NCI-H187 treated with DMSO at 0.1 percent for 48 hours (cell line): ENCODE measurements around the gene CD44.

Experiments
- DNase-seq: peaks from one replicate; lab custom pipeline; 2025; lab: John Stamatoyannopoulos, UW

The CD44 gene

DNA sequence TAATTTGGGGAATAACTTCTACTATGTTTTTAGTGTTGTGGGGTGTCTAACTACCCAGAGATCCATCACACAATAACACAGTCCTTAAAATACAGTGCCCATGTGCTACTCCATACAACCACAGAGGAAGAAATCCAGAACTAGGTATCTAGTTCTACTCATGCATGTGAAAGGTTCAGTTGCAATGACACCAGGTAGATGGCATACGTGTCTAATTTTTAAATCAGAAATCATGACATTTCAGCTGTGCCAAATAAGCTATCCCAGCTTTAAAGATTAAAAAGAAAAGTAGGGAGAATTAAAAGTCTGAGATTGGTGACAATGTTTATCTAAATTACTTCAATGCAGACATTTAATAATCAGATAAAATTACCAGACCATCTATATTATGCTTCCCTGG lies 122.2 kb downstream of the CD44 start:
- no peak for DNase-seq

DNA sequence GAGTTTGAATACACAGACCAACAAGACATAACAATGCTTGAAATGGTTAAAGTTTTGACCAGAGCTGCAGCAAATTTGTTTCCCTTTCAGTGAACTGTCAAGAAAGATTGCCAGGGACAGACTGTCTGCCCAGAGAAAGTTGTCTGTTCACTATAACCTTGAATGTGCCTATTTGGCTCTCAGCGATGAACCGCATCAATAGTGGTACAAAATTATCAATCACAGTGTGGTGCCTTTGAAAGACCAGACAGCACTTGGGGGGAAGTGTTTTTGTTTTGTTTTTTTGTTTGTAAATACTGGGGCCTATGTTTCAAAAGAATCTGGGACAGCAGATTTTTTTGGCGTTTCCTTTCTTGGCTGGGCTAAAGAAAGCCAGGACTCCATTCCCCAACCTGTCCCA lies 123.1 kb downstream of the CD44 start:
- no peak for DNase-seq

DNA sequence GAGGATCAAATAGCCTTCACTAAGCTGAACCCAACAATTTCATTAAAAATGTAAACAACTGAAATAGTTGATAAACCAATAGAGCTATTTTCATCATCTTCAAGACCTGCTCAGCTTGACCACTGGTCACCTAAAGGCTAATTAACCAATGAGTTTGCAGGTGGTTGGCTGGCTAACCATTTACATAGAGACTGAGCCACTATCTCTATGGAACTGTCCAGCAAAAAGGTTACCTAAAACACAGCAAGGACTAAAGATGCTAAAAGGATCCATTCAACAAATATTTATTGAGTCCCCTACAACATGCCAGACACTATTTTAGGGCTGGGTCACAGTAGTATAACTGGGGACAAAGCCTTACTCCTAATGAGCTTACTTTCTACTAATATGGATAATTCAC lies 123.8 kb downstream of the CD44 start:
- DNase-seq: no peak

DNA sequence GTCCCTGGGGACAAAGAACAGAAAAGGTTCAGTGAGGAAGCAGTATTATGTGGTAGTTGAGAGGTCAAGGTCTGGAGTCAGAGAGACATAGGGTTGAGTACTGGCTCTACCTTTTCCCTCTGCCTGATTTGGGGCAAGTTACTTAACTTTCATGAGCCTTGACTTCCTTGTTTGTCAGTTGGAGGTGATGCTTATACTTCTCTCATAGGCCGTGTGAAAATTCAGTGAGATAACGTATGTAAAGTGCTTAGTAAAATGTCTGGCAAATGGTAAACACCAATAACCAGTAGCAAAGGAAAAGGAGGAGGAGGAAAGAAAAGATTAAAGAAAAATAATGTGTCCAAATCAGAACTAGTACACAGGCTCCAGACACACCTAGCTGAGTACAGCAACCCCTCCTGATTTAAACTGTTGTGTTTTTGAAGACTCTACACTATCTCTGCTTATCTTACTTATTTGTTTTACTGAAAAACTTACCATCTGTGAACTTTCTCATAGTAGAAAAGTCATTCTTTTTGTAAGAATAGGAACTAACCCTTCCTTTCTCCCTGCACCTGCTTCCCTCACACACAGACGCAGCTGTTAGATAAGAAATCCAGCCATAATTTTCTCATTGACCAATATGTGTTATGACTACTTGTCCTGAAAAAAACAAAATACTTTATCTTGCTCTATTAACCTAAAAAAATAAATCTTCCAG lies 126.9 kb downstream of the CD44 start:
- no peak for DNase-seq

DNA sequence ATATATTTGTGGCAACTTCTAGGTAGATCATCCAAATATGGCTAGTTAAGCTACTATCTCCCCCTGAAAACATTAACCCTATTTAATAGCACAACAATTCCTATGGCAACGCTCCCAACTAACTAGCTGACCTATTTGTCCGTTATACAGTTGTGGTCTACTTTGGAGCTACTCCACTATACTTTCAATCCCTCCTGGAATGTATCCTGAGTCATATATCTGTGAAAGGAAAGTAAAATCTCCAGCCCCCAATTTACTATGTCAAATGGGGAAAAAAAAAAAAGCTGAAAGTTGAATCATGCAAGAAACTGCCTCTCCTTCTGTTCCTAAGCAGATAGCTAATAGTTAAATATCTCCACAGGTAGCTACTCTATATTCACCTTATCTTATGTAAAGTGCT lies 128.5 kb downstream of the CD44 start:
- DNase-seq: no peak

DNA sequence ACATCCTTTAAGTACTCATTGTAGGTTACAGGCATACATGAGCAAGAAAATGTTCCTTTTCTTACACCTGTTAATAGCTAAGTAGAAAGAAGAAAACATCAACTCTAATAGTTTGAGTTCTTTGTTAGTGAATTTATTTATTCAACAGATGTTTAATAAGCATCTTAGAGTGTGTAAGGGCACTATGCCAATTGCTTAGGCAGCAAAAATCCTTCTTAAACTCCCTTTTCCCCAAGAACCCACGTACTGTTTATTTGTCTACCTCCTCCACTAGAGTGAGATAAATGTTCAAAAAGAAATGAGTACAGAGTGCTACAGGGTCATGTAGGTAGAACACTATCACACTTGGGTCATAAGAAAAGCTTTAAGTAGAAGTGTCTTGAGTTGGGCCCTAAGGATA lies 131.4 kb downstream of the CD44 start:
- DNase-seq: no peak

DNA sequence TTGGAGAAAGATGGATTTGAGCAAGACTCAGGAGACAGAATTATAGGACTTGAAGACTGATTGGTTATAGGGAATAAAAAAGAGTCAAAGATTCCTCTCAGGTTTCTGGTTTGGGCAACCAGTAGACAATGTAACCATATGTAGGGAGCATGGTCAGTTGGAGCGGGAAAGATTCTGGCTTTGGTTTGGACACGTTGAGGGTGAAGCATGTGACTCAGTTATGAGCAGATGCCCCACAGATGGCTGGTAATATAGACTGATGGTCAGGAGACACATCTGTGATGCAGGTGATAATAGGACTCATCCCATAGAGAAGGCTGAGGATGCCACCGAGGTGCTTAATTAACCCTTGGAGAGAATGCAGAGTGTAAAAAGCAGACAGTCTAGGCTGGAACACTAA lies 132.1 kb downstream of the CD44 start:
- DNase-seq: no peak

DNA sequence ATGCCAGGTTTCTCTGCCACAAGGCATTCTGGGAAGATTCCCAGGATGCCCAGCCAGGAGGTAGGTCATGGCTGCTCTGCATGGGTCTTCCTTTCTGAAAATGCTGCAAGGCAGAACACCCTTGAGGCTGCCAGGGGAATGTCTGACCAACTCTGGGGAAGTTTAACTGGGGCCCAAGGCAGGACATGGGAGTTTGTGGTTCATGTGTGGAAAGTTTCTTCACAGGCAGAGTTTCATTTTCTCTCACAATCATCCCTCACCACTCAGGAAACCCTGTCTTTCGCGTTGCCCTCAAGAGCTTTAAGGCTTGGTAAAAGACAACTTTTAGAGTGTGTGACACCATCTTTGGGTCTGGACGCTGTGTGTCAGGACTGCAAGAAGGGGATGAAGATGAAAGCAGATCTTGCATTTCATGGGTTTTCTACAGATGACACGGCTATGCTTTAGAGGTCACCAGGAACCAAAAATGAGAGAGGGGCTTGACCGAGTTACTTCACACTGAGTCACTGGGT lies 133.5 kb downstream of the CD44 start:
- no peak for DNase-seq

DNA sequence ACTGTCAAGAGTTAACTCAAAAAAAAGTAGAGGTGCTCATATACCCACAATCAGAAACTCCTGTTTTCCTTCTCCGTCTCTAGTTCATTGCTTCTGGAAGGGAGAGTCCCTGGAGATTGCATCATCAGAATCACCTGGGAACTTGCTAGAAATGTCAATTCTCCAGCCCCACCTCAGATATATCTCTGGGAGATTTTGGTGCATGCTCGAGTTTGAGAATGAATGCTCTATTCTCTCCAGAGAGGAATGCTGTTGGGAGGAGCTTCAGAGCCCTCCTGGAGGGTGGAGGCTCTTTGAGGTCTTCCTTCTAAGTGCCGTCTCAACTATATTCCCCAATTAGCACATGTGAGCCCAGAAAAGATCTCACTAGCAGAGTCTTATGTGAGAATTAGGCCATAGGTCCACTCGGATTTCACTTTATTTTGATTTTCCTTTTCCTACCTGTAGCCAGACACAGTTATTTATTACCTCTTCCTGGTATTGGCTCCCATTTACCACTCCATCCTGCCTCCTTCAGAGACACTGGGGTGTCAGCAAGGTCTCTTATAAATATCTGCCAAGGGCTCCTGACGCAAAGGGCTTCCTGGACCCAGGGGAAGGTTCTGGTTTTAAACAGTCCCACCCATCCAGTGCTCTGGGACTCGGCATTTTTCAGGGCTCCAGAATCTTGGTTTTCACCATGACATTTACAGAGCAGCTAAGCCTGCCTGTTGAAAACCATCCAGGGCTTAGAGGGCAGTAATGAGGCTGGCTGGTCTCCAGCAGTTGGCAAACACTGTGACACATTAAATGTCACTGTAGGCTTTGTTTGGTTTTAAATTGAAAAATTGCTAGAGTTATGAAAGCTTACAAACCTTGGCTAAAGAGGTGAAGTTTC lies 136.2 kb downstream of the CD44 start:
- no peak for DNase-seq

DNA sequence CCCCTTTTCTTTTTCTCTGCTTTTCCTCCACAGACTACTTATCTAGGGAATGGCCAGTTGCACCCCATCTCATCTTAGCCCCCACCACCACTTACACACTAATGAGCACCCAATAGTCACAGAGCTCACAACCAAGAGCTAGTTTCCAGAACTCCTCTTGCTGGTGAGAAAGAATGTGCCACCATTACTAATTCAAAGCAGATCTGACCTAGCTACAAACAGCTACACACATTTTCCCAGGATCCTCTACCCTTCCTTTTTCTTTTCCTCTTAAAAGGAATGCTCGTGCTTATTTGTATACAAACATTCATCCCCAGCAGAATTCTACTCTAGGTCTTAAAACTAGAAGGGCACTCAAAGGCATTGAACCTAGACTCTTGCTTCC lies 136.8 kb downstream of the CD44 start:
- DNase-seq: no peak

DNA sequence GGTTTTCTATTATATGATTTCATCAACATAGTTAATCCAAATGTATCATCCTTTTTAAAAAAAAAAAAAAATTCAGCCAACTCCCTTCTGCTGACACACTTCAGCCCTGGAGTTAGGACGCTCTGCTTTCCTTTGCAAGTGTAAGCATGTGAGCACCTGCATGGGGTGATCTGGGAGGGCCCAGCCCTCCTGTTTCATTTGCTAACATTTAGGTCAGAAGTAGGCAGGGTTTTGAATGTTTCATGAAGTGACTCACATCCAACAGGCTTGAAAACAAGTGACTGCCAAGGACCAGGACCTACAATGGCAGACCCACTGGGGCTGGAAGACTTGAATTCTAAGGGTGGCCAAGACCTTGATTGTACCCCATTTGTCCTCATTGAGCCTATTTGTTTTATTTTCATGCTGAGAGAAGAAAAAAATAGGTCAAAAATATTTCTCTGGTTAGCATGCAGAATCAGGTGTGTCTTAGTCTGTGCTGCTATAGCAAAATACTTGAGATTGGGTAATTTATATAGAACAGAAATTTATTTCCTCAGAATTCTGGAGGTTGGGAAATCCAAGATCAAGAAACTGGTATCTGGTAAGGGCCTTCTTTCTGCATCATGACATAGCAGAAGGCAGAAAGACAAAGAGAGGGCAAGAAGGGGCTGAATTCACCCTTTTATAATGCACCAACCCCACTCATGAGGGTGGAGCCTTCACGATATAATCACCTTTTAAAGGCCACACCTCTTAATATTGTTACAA lies 137.6 kb downstream of the CD44 start:
- no peak for DNase-seq

DNA sequence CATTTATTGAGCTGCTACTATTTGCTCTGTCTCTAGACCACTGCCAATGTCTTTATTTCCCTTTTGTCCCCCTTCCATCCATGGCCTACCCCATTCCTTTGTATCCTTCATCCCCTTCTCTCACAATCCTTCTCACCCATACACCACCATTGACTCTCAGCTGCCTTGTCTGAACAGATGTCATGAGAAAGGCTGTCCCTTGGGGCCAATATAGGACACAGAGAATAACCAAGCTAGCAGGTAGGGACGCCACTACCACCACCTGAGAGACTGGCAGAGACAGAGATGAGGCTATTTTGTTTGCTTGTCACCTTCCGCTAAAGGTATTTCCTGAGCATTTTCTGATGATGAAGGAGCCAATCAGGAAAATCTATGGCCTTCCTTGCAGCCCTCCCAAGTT lies 138.9 kb downstream of the CD44 start:
- DNase-seq: no peak

DNA sequence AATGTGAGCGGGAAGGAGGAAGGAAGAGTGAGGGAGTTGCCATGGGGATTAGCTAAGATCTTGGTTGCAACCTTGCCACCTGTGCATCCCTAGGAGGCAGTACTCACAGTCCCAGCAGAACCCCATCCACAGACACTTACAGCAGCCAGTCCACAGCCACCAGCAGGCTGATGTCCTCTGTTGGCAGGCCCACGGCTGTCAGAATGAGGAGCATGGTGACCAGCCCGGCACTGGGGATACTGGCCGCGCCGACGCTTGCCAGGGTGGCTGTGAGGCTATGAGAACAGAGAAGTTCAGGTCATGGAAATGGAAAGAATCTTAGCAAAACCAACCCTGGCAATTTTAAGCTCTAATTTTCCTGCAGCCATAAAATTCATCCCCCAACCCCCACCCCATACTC lies 141.8 kb downstream of the CD44 start:
- DNase-seq: no peak

DNA sequence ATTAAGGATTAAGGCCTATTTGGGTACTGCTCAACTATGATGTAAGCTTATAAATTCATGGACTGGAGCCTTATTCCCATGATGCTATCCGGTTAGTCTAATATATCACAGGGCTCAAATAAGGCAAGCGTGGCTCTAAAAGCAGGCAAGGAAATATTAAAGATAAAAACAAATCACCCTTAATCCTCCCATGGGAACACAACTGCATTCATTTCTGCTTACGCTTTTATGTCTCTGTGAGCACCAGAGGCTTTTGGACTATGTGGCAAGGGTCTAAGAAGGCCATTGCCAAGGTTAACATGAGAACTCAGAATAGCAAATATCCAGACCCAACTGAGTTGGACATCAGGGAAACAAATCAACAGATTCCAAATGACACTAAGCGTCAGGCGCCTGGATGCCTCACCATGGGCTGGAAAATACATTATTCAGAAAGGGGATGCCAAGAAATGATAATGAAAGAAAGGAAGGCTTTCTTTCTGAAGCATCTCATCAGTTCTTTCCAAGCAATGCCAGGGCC lies 142.3 kb downstream of the CD44 start:
- DNase-seq: no peak
